AG04450 (cell line): ENCODE measurements around the gene DCLK1. TPM values are rescaled to one million over a fixed set of nuclear protein-coding genes. Genes with fewer than 3 reads are reported as not detected.

ENCODE experiments used
- CTCF ChIA-PET: fragments of 300-600, 350-600 bp; formaldehyde crosslinking; extraction: SDS; loops from one replicate; lab custom pipeline; 2022; ENCODE audit warnings: antibody characterized with exemption, inconsistent platforms; lab: Charles Lee
- POLR2A ChIA-PET: fragments of 350-600 bp; formaldehyde crosslinking; extraction: SDS; loops from one replicate; lab custom pipeline; 2021; ENCODE audit warnings: antibody characterized with exemption, inconsistent platforms; lab: Yijun Ruan, JAX
- DNase-seq: peaks from one replicate; pipeline ENCODE4 v3.0.0-alpha.2; 2011; ENCODE audit warnings: low read depth, low spot score
- H3K27ac ChIP-seq: one replicate; pipeline ENCODE4 v1.5.1; 2012; ENCODE audit warnings: low read depth, low read length, control low read depth
- H3K27me3 ChIP-seq: one replicate; pipeline ENCODE4 v1.6.0; 2012; ENCODE audit warnings: low read length; ENCODE audit not compliant: control insufficient read depth, insufficient read depth
- H3K4me3 ChIP-seq: 2 replicates; pipeline ENCODE4 v1.5.1; 2011; ENCODE audit warnings: mild to moderate bottlenecking, low read depth, low read length, control low read depth
- H3K9me3 ChIP-seq: 2 replicates; pipeline ENCODE4 v1.5.1; 2012; ENCODE audit warnings: low read length; ENCODE audit not compliant: control insufficient read depth, insufficient read depth
- CTCF ChIP-seq: IDR thresholded peaks from 2 replicates; pipeline ENCODE4 v1.5.1; 2011; ENCODE audit warnings: low read depth, low read length, control low read depth, inconsistent platforms
- polyA plus RNA-seq: library from polyadenylated mRNA; depleted of rRNA; stranded (reverse); fragments of >200 nt; gene quantifications from 2 replicates; pipeline ENCODE4 v1.2.3, GENCODE V29; 2011

DCLK1 gene
- polyA plus RNA-seq, 1 experiment, result not detected

- no peak for TF ChIP-seq CTCF
- POLR2A ChIA-PET, result no interaction called here
- H3K9me3 ChIP-seq, result no peaks in the 10 kb centered on the region
- no peak overlapping the region for H3K27ac ChIP-seq
- no peak for DNase-seq
- CTCF ChIA-PET, result no interaction called here
- no peak overlapping the region for H3K4me3 ChIP-seq
- H3K27me3 ChIP-seq, result peaks cover 4% of the 10 kb centered on the region
Measured at GRCh38 chr13:35990196-35990595, 141.0 kb downstream of the DCLK1 start.

- POLR2A ChIA-PET, result no interaction called here
- CTCF ChIA-PET, result interaction anchor here (0.8 to 1.4 kb wide), 3 partner anchors 10 to 294 kb away, joined by 5 to 7 read pairs (median 6); no protein-coding TSS in a partner anchor
- Histone ChIP-seq H3K27me3 (peaks cover 4% of the 10 kb centered on the region), H3K9me3 (no peaks in the 10 kb centered on the region), H3K27ac (no peak overlapping the region), H3K4me3 (no peak overlapping the region)
- DNase-seq, result no peak
- TF ChIP-seq CTCF, result no peak
Measured at GRCh38 chr13:35988648-35989081, 142.5 kb downstream of the DCLK1 start.

- Histone ChIP-seq H3K27me3 (peaks cover 4% of the 10 kb centered on the region), H3K4me3 (no peak overlapping the region), H3K9me3 (no peaks in the 10 kb centered on the region), H3K27ac (no peak overlapping the region)
- ChIA-PET CTCF (interaction anchor here (0.8 to 1.4 kb wide), 3 partner anchors 9 to 295 kb away, joined by 5 to 7 read pairs (median 6); no protein-coding TSS in a partner anchor), POLR2A (no interaction called here)
- DNase-seq, result no peak
- no peak for TF ChIP-seq CTCF
Measured at GRCh38 chr13:35987572-35988513, 143.3 kb downstream of the DCLK1 start.

GRCh38 chr13:35984776-35985453, 146.3 kb downstream of the DCLK1 start:
- no peak for TF ChIP-seq CTCF
- ChIA-PET POLR2A (no interaction called here), CTCF (no interaction called here)
- no peak for DNase-seq
- Histone ChIP-seq H3K4me3 (no peak overlapping the region), H3K27me3 (peaks cover 4% of the 10 kb centered on the region), H3K27ac (no peak overlapping the region), H3K9me3 (peaks cover 7% of the 10 kb centered on the region)
